HS-5 (cell line): Measurements from ENCODE around the gene TTLL5.

Source experiments
- DNase-seq: peaks from one replicate; pipeline ENCODE4 v3.0.0-alpha.2; 2012; ENCODE audit warnings: low read depth

Gene TTLL5

GRCh38 chr14:75987201-75987970 lies 326.3 kb downstream of the TTLL5 start:
- no peak for DNase-seq

- peak; percentile 67 for DNase-seq
Measured at GRCh38 chr14:75989134-75989533, 328.1 kb downstream of the TTLL5 start.

DNA sequence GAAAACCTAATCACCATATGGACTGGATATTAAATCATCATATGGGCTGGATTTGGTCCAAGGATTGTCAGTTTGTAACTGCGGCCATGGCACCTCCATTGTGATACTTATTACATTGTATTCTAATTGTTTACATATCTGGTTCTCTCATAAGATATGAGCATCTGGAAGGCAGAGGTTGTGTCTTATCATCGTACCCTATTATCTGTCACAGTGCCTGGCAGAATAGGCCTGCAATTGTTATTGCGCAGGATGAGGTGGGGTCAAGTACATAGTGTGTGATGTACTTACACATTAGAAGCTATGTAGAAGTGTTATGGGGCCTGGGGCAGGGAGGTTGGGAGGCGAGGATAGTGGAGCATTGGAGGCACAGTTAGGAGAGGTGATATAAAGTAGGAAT lies 329.3 kb downstream of the TTLL5 start:
- DNase-seq = no peak

DNA sequence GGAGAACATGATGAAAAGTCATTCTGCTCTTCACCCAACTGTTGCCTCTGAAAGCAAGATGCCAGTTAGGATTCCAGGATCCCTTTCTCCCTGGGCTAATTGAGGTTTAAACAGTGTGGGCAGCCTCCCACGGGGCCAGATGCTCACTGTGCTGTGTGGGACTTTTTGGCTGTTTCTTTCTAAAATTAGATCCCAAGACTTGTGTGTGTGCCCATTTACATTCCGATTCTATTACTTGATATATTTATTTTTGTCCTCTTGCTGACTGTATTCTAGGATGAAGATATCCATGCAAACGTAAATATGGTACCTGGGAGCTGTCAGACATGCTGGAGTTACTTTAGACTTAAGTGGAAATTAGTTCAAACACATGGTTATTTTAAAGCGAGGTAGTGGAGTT lies 330.7 kb downstream of the TTLL5 start:
- DNase-seq = no peak

DNA sequence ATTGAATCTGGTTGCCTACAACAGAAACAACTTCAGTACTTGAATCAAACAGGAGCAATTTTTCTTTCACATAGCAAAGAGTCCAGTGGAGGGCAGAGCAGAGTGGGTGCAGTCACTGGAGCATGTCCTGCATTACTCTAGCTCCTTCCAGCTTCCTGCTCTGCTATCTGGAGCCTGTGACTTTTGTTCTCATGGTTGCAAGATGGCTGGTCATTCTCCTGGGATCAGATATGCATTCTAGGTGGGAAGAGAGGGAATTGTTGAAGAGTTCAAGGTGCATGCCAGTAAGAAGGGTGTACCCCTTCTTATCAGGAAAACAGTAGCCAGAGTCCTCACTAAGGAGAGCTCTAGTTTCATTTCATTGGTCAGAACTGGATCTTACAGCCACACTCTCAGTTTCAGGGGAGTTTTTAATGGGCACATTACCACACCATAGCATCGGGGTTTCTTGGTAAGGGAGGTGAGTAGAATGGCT lies 332.6 kb downstream of the TTLL5 start:
- DNase-seq = no peak

DNA sequence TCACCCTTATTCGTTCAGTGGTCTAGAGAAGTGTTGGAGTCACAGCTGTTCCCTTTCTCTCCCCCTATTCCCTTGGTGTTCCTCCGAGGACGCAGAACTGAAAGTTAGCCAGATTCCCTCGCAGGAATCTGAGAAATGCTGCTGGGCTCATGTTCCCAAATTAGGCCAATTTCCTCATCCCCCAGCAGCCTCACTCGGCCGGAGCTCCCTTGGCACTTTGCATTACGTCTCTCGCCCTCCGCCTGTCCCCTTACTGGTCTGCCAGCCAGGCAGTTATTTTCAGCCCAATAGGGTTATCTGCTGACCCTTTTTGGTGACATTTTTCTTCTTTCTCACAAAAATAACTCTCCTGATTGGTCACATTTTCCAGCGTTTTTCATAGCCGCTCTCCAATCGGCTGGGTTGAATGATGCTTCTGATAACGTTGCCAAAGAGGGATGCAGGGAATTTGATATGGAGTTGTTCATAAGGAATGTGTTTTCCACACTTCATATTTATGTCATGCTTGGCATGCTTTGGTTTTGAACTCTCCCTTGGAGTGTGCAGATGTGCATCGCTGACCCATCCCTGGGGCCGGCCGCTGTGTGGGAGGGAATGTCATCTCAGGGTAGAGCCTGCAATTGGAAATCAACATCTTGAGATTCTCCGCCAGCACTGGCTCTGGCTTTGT lies 334.5 kb downstream of the TTLL5 start:
- DNase-seq = no peak

GRCh38 chr14:75996488-75996887 lies 335.4 kb downstream of the TTLL5 start:
- DNase-seq = no peak

DNA sequence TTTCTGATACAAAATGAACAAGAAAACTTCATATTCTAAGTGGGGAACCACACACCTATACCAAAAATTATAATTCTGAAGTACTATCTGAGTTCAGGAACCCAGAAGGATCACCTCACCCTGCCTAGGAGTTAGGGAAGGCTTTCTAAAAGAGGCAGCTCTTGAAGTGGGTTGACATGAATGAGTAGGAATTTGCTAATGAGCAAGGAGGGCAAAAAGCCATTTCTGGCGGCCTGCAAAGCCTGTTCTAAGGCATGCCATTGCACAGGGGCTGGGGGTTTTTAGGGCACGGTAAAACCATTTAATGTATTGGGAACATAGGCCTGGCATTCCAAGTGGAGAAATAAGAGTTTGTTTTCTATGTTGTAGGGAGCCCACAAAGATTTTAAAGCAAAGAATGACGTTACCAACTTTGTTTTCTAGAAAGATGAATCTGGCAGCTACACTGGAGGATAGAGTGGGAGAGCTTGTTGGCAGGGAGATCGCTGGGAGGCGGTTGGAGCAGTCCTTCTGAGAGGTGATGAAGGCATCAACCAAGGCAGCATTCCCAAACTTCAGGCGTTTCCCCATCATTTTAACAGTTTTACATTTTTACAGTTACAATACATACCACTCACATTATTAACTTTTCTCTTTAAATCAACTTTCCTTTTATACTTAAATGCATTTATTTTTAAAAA lies 338.6 kb downstream of the TTLL5 start:
- no peak for DNase-seq

DNA sequence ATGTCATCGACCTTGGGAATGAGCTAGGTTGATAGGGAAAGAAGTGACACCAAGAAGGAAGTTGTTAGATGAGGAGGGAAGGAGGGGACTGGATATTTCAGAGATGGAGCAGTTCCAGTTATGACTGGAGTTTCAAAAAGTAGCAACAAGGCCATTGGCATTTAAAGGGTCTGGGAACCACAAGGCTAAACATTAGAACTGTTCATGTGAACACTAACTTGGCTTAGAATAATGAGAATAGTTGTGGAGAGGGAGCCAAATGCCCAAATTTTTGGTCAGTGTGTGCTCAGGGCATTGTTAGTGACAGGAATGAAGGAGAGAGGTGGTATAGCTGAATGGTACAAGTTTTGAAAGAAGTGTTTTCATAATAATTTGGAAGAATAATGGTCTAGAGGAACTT lies 341.3 kb downstream of the TTLL5 start:
- DNase-seq = no peak
